ENCODE data around the gene SRBD1.
"Not testable (repeated sequence)": the region's sequence is repeated elsewhere in the genome, so short reads cannot be mapped to it uniquely, and the experiment has no call there.

Gene SRBD1

GRCh38 chr2:45433363-45433762 lies 177.7 kb downstream of the SRBD1 start:
- DNase-seq (ENCODE audit: low read depth in 2 of 3, low spot score in 2 of 3) = no peak

GRCh38 chr2:45432406-45432805 lies 178.7 kb downstream of the SRBD1 start:
- no peak for DNase-seq (ENCODE audit: low read depth in 2 of 3, low spot score in 2 of 3)

- not testable (repeated sequence) for DNase-seq (ENCODE audit: low read depth in 2 of 3, low spot score in 2 of 3)
Observed at GRCh38 chr2:45426025-45426424, 185.0 kb downstream of the SRBD1 start.

GRCh38 chr2:45422921-45423320 lies 188.1 kb downstream of the SRBD1 start:
- no peak for DNase-seq (ENCODE audit: low read depth in 2 of 3, low spot score in 2 of 3)

- no peak for DNase-seq (ENCODE audit: low read depth in 2 of 3, low spot score in 2 of 3)
Observed at GRCh38 chr2:45418532-45418931, 192.5 kb downstream of the SRBD1 start.

- DNase-seq (ENCODE audit: low read depth in 2 of 3, low spot score in 2 of 3) = no peak
Observed at GRCh38 chr2:45415534-45416123, 195.4 kb downstream of the SRBD1 start.

GRCh38 chr2:45412754-45413379 lies 198.2 kb downstream of the SRBD1 start:
- DNase-seq (ENCODE audit: low read depth in 2 of 3, low spot score in 2 of 3) = no peak

- no peak for DNase-seq (ENCODE audit: low read depth in 2 of 3, low spot score in 2 of 3)
Observed at GRCh38 chr2:45409677-45410076, 201.4 kb downstream of the SRBD1 start.

GRCh38 chr2:45406621-45407020 lies 204.4 kb downstream of the SRBD1 start:
- DNase-seq (ENCODE audit: low read depth in 2 of 3, low spot score in 2 of 3) = no peak

GRCh38 chr2:45404807-45405297 lies 206.2 kb downstream of the SRBD1 start:
- no peak for DNase-seq (ENCODE audit: low read depth in 2 of 3, low spot score in 2 of 3)

GRCh38 chr2:45403036-45403435 lies 208.0 kb downstream of the SRBD1 start:
- DNase-seq (ENCODE audit: low read depth in 2 of 3, low spot score in 2 of 3) = no peak

- no peak for DNase-seq (ENCODE audit: low read depth in 2 of 3, low spot score in 2 of 3)
Observed at GRCh38 chr2:45401431-45401922, 209.6 kb downstream of the SRBD1 start.

- no peak for DNase-seq (ENCODE audit: low read depth in 2 of 3, low spot score in 2 of 3)
Observed at GRCh38 chr2:45399040-45399784, 211.9 kb downstream of the SRBD1 start.

- DNase-seq (ENCODE audit: low read depth in 2 of 3, low spot score in 2 of 3) = no peak
Observed at GRCh38 chr2:45397292-45397691, 213.8 kb downstream of the SRBD1 start.

- DNase-seq (ENCODE audit: low read depth in 2 of 3, low spot score in 2 of 3) = no peak
Observed at GRCh38 chr2:45396671-45397070, 214.4 kb downstream of the SRBD1 start.

- no peak for DNase-seq (ENCODE audit: low read depth in 2 of 3, low spot score in 2 of 3)
Observed at GRCh38 chr2:45394842-45395241, 216.2 kb downstream of the SRBD1 start.

GRCh38 chr2:45394216-45394615 lies 216.9 kb downstream of the SRBD1 start:
- DNase-seq (ENCODE audit: low read depth in 2 of 3, low spot score in 2 of 3) = no peak

- DNase-seq (ENCODE audit: low read depth in 2 of 3, low spot score in 2 of 3) = no peak
Observed at GRCh38 chr2:45391866-45392265, 219.2 kb downstream of the SRBD1 start.

- no peak for DNase-seq (ENCODE audit: low read depth in 2 of 3, low spot score in 2 of 3)
Observed at GRCh38 chr2:45390861-45391260, 220.2 kb downstream of the SRBD1 start.

GRCh38 chr2:45390441-45390840 lies 220.6 kb downstream of the SRBD1 start:
- DNase-seq (ENCODE audit: low read depth in 2 of 3, low spot score in 2 of 3) = no peak

GRCh38 chr2:45388541-45389100 lies 222.4 kb downstream of the SRBD1 start:
- DNase-seq (ENCODE audit: low read depth in 2 of 3, low spot score in 2 of 3) = no peak

- no peak for DNase-seq (ENCODE audit: low read depth in 2 of 3, low spot score in 2 of 3)
Observed at GRCh38 chr2:45382744-45383143, 228.3 kb downstream of the SRBD1 start.

Measured in activated CD8-positive, alpha-beta memory T cell treated with anti-CD3 and anti-CD28 coated beads for 48 hours (primary cell).